ENCODE results near the gene NPTXR.

The NPTXR gene

GRCh38 chr22:38853196-38853651 is 9.4 kb upstream of the NPTXR start:
- DNase-seq (ENCODE audit: low spot score) = no peak

- DNase-seq (ENCODE audit: low spot score) = no peak
Observed at GRCh38 chr22:38852522-38852921, 8.7 kb upstream of the NPTXR start.

GRCh38 chr22:38850941-38851849 is 7.4 kb upstream of the NPTXR start:
- no peak for DNase-seq (ENCODE audit: low spot score)

- DNase-seq (ENCODE audit: low spot score) = no peak
Observed at GRCh38 chr22:38850399-38850798, 6.6 kb upstream of the NPTXR start.

- no peak for DNase-seq (ENCODE audit: low spot score)
Observed at GRCh38 chr22:38849811-38850210, 6.0 kb upstream of the NPTXR start.

GRCh38 chr22:38846412-38846811 is 2.6 kb upstream of the NPTXR start:
- no peak for DNase-seq (ENCODE audit: low spot score)

GRCh38 chr22:38845004-38845740 is 1.3 kb upstream of the NPTXR start:
- DNase-seq (ENCODE audit: low spot score) = no peak

- DNase-seq (ENCODE audit: low spot score) = no peak
Observed at GRCh38 chr22:38844315-38845003, 631 bp upstream of the NPTXR start.

- DNase-seq (ENCODE audit: low spot score) = peak; percentile 13
Observed at GRCh38 chr22:38843201-38843656, 599 bp downstream of the NPTXR start.

- DNase-seq (ENCODE audit: low spot score) = no peak
Observed at GRCh38 chr22:38842512-38843200, 1.2 kb downstream of the NPTXR start.

GRCh38 chr22:38841635-38842034 is 2.2 kb downstream of the NPTXR start:
- DNase-seq (ENCODE audit: low spot score) = no peak

- DNase-seq (ENCODE audit: low spot score) = no peak
Observed at GRCh38 chr22:38841211-38841610, 2.6 kb downstream of the NPTXR start.

GRCh38 chr22:38840129-38840528 is 3.7 kb downstream of the NPTXR start:
- DNase-seq (ENCODE audit: low spot score) = no peak

GRCh38 chr22:38839686-38840085 is 4.1 kb downstream of the NPTXR start:
- DNase-seq (ENCODE audit: low spot score) = no peak

- DNase-seq (ENCODE audit: low spot score) = no peak
Observed at GRCh38 chr22:38837414-38837928, 6.4 kb downstream of the NPTXR start.

- no peak for DNase-seq (ENCODE audit: low spot score)
Observed at GRCh38 chr22:38835888-38836301, 7.9 kb downstream of the NPTXR start.

GRCh38 chr22:38834991-38835390 is 8.8 kb downstream of the NPTXR start:
- DNase-seq (ENCODE audit: low spot score) = no peak

GRCh38 chr22:38834215-38834953 is 9.4 kb downstream of the NPTXR start:
- DNase-seq (ENCODE audit: low spot score) = no peak

- no peak for DNase-seq (ENCODE audit: low spot score)
Observed at GRCh38 chr22:38833061-38833460, 10.8 kb downstream of the NPTXR start.
